ENCODE results near the gene FOXP1. TPM values are rescaled to one million over a fixed set of nuclear protein-coding genes. Genes with fewer than 3 reads are reported as not detected.

The FOXP1 gene
- total and polyA plus RNA-seq, 2 of the 13 experiments (the other 11 are each of a cell fraction or from before 2014, with no cell fraction given), result 40.4 to 59.0 TPM

GRCh38 chr3:71152892-71153265, 430.6 kb downstream of the FOXP1 start (continued):
- TF ChIP-seq ZSCAN20 (CRISPR knock-in tag; IDR thresholded peaks at IDR 0.05; ENCODE audit: borderline replicate concordance) (no peak), KDM1A (CRISPR knock-in tag; IDR thresholded peaks at IDR 0.05) (0 out of 2 replicates have a peak, but pooled peaks have one; percentile 11), ATF4 (CRISPR knock-in tag; IDR thresholded peaks at IDR 0.05) (no peak), ZNF460 (CRISPR knock-in tag; IDR thresholded peaks at IDR 0.05; ENCODE audit: borderline replicate concordance) (no peak), NCOA2 (CRISPR knock-in tag; IDR thresholded peaks at IDR 0.05) (peak; percentile 90), GATAD2A (CRISPR knock-in tag; IDR thresholded peaks at IDR 0.05) (peak; percentile 96), ZNF660 (CRISPR knock-in tag; IDR thresholded peaks at IDR 0.05; ENCODE audit: borderline replicate concordance, low read depth) (no peak), ZNF20 (CRISPR knock-in tag; IDR thresholded peaks at IDR 0.05) (no peak), ZNF407 (CRISPR knock-in tag; IDR thresholded peaks at IDR 0.05; ENCODE audit: not compliant biosample characterization) (no peak), ZBTB10 (CRISPR knock-in tag; IDR thresholded peaks at IDR 0.05; ENCODE audit: borderline replicate concordance) (peak; percentile 56; the same call in 1 of the 2 replicates), MTA1 (CRISPR knock-in tag; IDR thresholded peaks at IDR 0.05; ENCODE audit: borderline replicate concordance) (peak; percentile 79; the same call in 1 of the 2 replicates), ZNF331 (CRISPR knock-in tag; IDR thresholded peaks at IDR 0.05) (peak; percentile 56; the same call in 1 of the 2 replicates), ZNF740 (CRISPR knock-in tag; IDR thresholded peaks at IDR 0.05) (no peak), HMGXB4 (CRISPR knock-in tag; IDR thresholded peaks at IDR 0.05; ENCODE audit: borderline replicate concordance in 1 of 2, low read depth in 1 of 2) (peak in 1 of 2 experiments; percentile 50; a peak in 1 of 4 replicates), NFE2 (CRISPR knock-in tag; IDR thresholded peaks at IDR 0.05) (no peak), ARNT (IDR thresholded peaks at IDR 0.05) (no peak)
